ENCODE results near the gene XXYLT1.
"Not testable (repeated sequence)": the region's sequence is repeated elsewhere in the genome, so short reads cannot be mapped to it uniquely, and the experiment has no call there.

XXYLT1 gene

DNA sequence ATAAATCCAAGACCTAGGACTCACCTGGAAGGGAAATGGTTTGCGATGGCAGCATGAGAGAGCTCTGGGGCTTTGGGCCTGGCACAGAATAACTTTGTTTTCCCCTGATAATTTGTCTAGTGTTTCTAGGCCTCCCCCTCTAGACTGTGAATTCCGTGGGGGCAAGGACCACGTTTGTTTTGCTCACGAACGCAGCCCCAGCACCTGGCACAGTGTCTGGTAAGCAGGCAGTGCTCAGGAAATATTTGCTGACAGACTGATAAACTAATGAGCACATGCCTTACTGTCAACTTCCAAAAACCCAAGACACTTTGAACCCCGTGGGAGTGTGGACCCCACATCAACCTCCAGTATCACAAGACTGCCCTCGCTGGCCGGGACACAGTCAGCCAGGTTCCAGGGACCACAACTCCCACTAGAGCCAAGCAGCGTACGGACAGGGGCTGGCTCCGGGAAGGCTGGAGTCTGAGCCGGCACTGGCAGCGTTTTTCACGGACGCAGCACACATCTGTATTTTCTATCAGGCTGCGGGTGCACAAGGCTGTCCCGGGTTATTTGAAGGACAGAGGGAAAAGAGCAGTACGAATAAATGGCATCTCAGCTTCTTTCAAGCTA is 146.5 kb downstream of the XXYLT1 start:
- no peak for DNase-seq

DNA sequence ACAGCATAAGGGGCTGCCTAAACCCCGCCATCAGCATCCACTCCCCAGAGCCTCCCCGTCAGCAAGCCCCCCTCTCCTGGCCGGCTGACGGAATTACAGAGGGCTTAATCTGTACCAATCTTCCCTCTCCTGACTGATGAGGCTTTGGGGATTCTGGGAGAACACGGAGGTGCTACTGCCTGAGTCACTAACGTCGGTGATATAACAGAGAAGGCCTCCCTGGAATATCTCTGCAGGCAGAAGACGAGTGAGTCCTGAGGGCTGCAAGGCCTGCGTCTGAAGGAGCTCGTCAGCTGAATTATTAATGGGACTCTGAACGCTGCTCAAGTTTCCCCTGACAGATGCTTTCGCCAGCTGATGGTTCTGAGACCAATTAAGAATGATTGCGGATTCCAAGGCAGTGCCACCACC is 147.7 kb downstream of the XXYLT1 start:
- DNase-seq = no peak

DNA sequence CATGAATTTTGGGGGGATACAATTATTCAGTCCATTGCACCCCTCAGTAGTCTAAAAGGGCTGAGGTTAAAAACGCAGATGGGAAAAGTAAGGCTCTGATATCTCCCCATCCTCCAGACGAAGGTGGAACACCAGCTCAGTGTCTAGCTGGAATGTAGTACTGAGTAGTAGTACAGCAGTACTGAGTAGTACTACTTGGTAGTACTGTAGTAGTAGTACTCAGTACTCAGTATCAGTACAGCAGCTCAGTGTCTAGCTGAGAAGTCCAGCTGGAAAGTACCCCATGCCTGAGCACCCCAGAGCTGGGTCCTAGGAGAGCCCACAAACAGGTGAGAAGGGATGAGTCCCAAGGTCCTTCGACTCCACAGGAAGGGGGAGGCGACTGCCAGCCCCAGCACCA is 148.7 kb downstream of the XXYLT1 start:
- no peak for DNase-seq

DNA sequence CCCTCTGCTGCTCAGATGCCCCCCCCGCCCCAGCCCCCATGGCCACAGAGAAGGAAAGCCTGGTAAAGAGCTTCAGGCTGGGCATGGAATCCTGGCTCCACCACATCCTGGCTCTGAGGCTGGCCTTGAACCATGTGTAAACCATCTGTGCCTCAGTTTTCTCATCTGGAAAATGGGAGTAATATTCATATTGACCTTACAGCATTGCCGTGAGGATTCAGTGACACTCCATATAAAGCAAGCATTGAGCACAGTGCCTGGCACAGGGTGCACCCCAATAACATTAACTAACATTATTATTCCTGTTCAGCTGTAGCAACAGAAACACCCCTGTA is 150.7 kb downstream of the XXYLT1 start:
- DNase-seq = no peak

DNA sequence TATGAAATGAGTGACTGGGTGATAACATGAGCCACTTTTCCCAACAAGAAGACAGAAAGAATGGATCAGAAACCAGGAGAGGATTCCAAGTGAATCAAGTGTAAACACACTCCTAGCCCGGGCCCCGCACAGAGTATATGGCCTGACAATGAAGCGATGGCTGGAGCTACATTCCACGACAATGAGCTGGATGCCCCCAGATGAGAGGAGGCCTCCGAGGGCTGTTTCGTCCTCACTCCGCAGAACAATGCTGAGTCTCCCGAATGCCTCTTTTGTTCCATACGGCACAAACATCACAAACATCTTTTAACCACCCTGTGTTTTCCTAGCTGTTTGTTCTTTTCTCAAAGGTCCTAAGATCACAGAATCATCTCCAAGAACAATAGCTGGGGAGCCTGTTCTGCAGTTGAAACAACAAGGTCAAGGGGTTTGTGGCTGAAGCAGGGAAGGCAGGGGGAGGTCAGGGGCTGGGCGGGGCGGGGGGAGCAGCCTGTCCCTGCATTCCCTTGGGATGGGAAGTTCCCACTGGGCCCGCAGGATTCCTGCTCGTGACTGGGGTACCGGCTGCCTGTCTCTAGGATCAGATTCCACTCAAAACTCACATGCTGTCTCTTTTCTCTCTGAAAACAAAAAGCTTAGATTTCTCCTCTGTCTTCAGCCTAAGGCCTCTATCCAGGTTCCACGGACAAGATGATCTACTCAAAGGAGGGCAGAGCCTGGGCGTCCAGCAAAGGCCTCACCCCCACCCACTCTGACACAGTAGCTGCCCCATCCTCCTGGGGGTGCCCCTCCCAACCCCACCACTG is 151.3 kb downstream of the XXYLT1 start:
- no peak for DNase-seq

- no peak for DNase-seq
Measured at GRCh38 chr3:195118671-195119070, 152.3 kb downstream of the XXYLT1 start.

GRCh38 chr3:195117978-195118581 is 152.9 kb downstream of the XXYLT1 start:
- DNase-seq = no peak

- no peak for DNase-seq
Measured at GRCh38 chr3:195116407-195117185, 154.4 kb downstream of the XXYLT1 start.

DNA sequence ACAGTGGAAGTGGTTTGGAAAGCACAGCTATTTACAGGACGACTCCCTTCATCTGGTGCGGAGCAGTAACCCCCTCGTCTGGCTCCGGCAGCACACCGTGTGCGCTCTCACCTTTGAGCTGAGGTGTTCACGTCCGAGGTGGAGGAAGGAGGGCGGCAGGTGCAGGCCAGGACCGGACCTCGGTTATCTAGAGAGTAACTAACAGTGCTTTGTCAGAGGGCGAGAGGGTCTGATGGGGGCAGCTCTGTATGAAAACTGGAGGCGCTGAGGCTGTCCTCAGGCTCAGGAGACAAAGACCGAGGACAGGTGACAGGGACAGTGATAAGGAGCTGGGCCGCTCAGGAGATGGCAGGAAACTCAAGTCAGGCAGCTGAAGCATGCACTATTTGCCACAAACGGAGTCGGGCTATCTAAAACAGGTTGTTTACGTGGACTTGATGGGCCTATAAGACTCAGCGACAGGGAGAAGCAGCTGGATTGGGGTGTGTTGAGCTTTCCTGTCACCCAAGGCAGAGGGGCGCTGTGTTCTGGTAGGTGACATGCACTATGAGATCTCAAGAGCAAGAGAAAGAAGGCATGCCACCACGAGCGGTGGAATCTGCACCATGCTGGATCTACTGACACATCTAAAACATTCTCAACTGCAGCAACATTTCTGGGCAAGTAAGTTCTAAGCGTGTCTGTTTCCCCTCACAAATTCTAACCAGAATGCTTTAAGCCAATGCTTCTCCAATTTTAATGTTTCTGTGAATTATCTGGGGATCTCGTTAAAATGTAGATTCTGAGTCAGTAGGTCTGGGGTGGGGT is 155.2 kb downstream of the XXYLT1 start:
- no peak for DNase-seq

GRCh38 chr3:195114786-195115599 is 156.0 kb downstream of the XXYLT1 start:
- no peak for DNase-seq

DNA sequence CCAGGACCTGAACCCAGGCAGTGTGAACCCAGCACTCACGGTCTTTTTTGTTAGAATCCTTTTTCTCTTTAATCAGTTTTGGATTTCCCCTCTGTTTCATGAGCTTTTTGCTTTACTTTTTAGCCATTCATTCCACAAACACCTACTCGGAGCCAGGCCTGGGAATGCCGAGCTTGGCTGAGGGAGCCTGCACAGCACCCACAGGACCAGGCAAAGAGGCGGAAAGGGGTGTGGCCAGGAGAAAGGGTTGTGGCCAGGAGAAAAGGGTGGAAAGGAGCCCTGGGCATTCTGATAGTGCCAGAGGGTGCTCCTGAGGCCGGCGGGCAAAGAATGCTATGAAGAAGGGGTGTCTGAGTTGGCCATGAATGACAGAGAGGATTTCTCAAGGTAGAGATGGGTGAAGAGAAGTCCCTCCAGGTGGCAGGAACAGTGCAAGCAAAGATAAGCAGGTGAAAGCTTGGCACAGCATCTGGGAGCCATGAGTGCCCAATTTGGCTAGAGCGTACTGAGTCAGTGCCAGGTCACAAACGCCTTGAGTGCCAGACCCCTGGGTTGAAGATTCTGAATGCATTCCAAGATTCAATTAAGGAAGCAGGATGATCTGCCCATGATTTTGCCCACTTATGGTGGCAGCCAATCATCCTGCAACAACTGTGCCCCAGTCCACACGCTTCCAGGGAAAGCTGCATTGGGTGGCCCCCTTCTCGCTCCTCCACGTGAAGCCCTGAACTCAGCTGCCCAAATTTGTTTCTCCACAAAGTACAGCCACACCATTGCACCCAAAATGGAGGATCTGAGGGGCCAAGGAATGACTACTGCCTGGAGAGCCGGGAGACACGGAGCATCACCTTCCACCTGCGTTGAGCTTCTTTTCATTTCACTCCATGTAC is 157.2 kb downstream of the XXYLT1 start:
- no peak for DNase-seq

GRCh38 chr3:195113048-195113447 is 157.9 kb downstream of the XXYLT1 start:
- no peak for DNase-seq

DNA sequence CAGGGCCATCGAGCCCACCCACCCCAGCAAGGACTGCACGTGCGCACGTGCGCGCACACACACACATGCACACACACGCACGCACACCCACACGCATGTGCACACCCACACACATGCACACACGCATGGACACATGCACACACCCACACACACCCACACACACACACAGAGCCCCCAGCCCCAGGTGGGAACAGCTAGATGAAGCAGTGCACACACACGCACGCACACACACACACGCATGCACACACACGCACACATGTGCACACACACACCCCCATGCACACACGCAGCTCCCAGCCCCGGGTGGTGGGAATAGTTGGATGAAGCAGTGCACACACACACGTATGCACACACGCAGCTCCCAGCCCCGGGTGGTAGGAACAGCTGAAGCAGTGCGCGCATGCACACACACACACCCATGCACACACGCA is 158.6 kb downstream of the XXYLT1 start:
- DNase-seq = no peak

- DNase-seq = no peak
Measured at GRCh38 chr3:195111766-195112165, 159.2 kb downstream of the XXYLT1 start.

GRCh38 chr3:195111319-195111705 is 159.6 kb downstream of the XXYLT1 start:
- DNase-seq = no peak

DNA sequence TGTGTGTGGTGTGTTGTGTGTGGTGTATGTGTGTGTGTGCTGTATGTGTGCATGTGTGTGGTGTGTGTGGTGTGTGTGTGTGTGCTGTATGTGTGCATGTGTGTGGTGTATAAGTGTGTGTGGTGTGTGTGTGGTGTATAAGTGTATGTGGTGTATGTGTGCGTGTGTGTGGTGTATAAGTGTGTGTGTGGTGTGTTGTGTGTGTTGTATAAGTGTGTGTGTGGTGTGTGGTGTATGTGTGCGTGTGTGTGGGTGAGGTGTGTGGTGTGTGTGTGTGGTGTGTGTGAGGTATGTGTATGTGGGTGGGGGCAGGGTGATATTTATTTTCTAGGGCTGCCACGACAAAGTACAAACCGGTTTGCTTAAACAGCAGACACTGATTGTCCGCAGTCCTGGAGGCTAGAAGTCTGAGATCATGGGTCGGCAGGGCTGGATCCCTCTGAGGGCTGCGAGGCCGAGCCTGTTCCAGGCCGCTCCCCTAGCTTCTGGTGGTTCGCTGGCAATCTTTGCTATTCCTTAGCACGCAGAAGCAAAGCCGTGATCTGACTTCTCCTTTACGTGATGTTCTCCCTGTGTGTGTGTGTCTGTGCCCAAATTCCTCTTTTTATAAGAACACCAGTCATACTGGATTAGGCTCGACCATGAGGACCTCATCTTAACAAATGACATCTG is 160.2 kb downstream of the XXYLT1 start:
- no peak for DNase-seq

DNA sequence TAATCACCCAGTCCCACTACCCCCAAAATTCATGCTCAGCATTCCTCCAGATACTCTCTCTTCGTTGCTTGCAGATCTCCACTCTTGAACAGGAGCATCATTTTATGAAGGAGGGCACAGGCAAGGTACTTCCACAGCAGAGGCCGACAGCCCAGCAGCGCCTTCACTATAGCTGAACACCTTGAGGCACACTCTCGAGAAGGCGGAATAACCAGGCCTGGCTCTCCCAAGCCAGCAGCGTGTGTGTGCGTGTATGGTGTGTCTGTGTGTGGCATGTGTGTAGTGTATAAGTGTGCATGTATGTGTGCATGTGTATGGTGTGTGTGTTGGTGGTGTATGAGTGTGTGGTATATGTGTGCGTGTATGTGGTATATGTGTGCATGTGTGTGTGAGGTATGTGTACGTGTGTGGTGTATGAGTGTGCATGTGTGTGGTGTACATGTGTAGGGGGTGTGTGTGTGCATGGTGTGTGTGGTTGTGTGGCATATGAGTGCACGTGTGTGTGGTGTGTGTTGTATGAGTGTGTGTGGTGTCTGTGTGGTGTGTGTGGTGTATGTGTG is 161.8 kb downstream of the XXYLT1 start:
- DNase-seq = no peak

GRCh38 chr3:195107593-195107992 is 163.4 kb downstream of the XXYLT1 start:
- DNase-seq = no peak

GRCh38 chr3:195107031-195107430 is 163.9 kb downstream of the XXYLT1 start:
- DNase-seq = not testable (repeated sequence)

- DNase-seq = no peak
Measured at GRCh38 chr3:195106418-195106906, 164.5 kb downstream of the XXYLT1 start.
